Ectodermal cell (in vitro differentiated cells): ENCODE data around the gene TBL1Y.

ENCODE experiments used
- H3K27ac ChIP-seq: 2 replicates; pipeline ENCODE4 v1.7.0; 2013; ENCODE audit warnings: mild to moderate bottlenecking, low read depth, low read length; ENCODE audit not compliant: insufficient read depth, poor library complexity, severe bottlenecking
- H3K27me3 ChIP-seq: 2 replicates; pipeline ENCODE4 v1.7.0; 2013; ENCODE audit warnings: mild to moderate bottlenecking, low read length; ENCODE audit not compliant: insufficient read depth, control insufficient read depth, poor library complexity, severe bottlenecking
- H3K36me3 ChIP-seq: one replicate; pipeline ENCODE4 v1.7.0; 2013; ENCODE audit warnings: low read length; ENCODE audit not compliant: control insufficient read depth, insufficient read depth
- H3K4me1 ChIP-seq: one replicate; pipeline ENCODE4 v1.7.0; 2013; ENCODE audit warnings: low read length; ENCODE audit not compliant: control insufficient read depth, insufficient read depth
- H3K4me3 ChIP-seq: 2 replicates; pipeline ENCODE4 v1.7.0; 2013; ENCODE audit warnings: low read depth, low read length, control low read depth; ENCODE audit not compliant: insufficient read depth
- H3K9me3 ChIP-seq: 2 replicates; pipeline ENCODE4 v1.7.0; 2013; ENCODE audit warnings: mild to moderate bottlenecking, low read length, moderate library complexity; ENCODE audit not compliant: control insufficient read depth
- WGBS, 2 experiments: methylation state at CpG; one replicate each; pipeline ENCODE4 v1.1.7; 2013; ENCODE audit warnings: missing lambda C conversion rate in 2 of 2; 5-methylcytosine and 5-hydroxymethylcytosine counted together

Gene TBL1Y

GRCh38 chrY:6921061-6921460 lies 10.6 kb downstream of the TBL1Y start:
- Histone ChIP-seq H3K9me3 (no peaks in the 10 kb centered on the region), H3K4me3 (no peak overlapping the region), H3K36me3 (peaks cover 6% of the 10 kb centered on the region), H3K27ac (no peak overlapping the region), H3K4me1 (no peaks in the 10 kb centered on the region), H3K27me3 (no peaks in the 10 kb centered on the region)
- WGBS, 2 experiments = 92 to 100% methylated on average over 2 of the region's 2 CpGs

DNA sequence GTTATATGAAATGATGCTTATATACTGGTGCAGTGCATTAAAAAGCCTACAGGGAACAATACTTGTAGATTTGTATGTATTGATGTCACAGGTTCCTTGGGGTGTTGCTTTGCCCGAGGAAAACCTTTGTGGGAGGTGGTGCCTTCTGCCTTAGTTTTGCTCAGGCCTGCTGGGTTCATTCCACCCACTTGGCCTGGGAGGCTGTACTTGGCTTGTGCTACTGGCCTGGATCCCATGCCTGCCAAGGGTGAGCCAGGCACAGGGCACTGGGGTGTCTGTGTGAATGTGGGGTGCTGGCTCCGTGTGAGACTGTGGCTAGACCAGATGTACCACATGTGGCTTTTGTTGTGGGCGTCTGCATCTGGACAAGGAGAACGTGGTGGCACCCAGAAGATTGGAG lies 17.8 kb downstream of the TBL1Y start:
- no peaks in the 10 kb centered on the region for H3K9me3 ChIP-seq
- no peak overlapping the region for H3K4me3 ChIP-seq
- H3K27ac ChIP-seq = no peak overlapping the region
- 90 to 93% methylated on average over 4 of the region's 4 CpGs for WGBS, 2 experiments
- no peaks in the 10 kb centered on the region for H3K27me3 ChIP-seq
- H3K36me3 ChIP-seq = no peaks in the 10 kb centered on the region
- H3K4me1 ChIP-seq = no peaks in the 10 kb centered on the region

- H3K27me3 ChIP-seq = no peaks in the 10 kb centered on the region
- H3K4me3 ChIP-seq = no peak overlapping the region
- no peaks in the 10 kb centered on the region for H3K9me3 ChIP-seq
- H3K4me1 ChIP-seq = no peaks in the 10 kb centered on the region
- no peaks in the 10 kb centered on the region for H3K36me3 ChIP-seq
- 94 to 100% methylated on average over 1 of the region's 1 CpG for WGBS, 2 experiments
- H3K27ac ChIP-seq = no peak overlapping the region
These were observed 18.7 kb downstream of the TBL1Y start for GRCh38 chrY:6929237-6929636.

DNA sequence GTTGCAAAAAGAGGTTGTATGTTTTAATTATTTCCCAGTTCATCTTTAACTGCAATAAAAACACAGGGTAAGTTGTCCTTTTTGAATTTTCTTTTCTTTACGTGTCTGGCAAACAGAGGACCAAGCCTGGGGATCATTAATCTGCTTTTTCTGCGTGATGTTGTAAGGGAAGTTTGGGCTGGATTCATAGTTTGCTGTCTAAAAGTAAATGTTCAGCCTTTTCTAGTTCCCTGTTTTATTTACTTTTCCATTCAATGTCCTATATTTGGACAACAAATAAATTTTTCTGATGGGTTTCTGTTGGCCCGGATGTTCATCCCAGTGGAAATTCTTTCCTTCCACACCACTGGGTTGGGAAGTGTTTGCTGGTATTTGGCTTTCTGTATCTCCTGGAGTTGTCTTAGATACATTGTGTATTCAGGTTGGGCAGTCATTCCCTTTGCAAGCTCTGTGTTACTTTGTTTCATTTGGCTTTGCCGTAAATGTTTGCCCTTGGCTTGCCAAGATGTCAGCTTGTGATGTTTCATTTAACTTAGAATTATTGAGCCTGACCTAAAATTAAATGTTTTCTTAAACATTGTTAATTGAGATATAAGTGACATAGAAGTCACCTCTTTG lies 21.4 kb downstream of the TBL1Y start:
- Histone ChIP-seq H3K27me3 (no peaks in the 10 kb centered on the region), H3K9me3 (no peaks in the 10 kb centered on the region), H3K27ac (no peak overlapping the region), H3K4me3 (no peak overlapping the region), H3K36me3 (no peaks in the 10 kb centered on the region), H3K4me1 (no peaks in the 10 kb centered on the region)
- WGBS, 2 experiments = 98 to 100% methylated on average over 1 to 4 of the region's 4 CpGs

DNA sequence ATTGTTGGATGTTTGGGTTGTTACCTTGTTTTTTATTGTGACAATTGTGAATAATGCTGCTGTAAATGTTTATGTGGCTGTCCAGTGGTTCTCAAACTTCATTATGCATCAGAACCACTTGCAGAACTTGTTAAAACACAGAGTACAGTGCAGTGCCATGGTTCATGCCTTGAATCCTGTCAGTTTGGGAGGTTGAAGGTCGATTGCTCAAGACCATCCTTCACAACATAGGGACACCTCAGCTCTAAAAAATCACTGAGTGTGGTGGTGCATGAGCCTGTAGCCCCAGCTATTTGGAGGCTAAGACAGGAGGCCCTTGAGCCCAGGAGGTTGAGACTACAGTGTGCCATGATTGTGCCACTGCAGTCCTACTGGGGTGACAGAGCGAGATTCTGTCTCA lies 25.0 kb downstream of the TBL1Y start:
- WGBS, 2 experiments = 100% methylated on average over 1 to 2 of the region's 2 CpGs
- Histone ChIP-seq H3K27ac (no peak overlapping the region), H3K36me3 (no peaks in the 10 kb centered on the region), H3K4me3 (no peak overlapping the region), H3K9me3 (no peaks in the 10 kb centered on the region), H3K4me1 (no peaks in the 10 kb centered on the region), H3K27me3 (no peaks in the 10 kb centered on the region)

GRCh38 chrY:6947695-6948094 lies 37.2 kb downstream of the TBL1Y start:
- H3K27me3 ChIP-seq = no peaks in the 10 kb centered on the region
- H3K36me3 ChIP-seq = no peaks in the 10 kb centered on the region
- H3K4me3 ChIP-seq = no peak overlapping the region
- no peaks in the 10 kb centered on the region for H3K9me3 ChIP-seq
- H3K4me1 ChIP-seq = no peaks in the 10 kb centered on the region
- H3K27ac ChIP-seq = no peak overlapping the region

- no peaks in the 10 kb centered on the region for H3K4me1 ChIP-seq
- 85 to 95% methylated on average over 10 to 13 of the region's 13 CpGs for WGBS, 2 experiments
- no peak overlapping the region for H3K27ac ChIP-seq
- no peaks in the 10 kb centered on the region for H3K27me3 ChIP-seq
- H3K9me3 ChIP-seq = no peaks in the 10 kb centered on the region
- no peaks in the 10 kb centered on the region for H3K36me3 ChIP-seq
- H3K4me3 ChIP-seq = no peak overlapping the region
These were observed 37.9 kb downstream of the TBL1Y start for GRCh38 chrY:6948378-6948777.

GRCh38 chrY:6949947-6950346 lies 39.5 kb downstream of the TBL1Y start:
- Histone ChIP-seq H3K4me1 (no peaks in the 10 kb centered on the region), H3K4me3 (no peak overlapping the region), H3K36me3 (no peaks in the 10 kb centered on the region), H3K27ac (no peak overlapping the region), H3K27me3 (no peaks in the 10 kb centered on the region), H3K9me3 (no peaks in the 10 kb centered on the region)
- 100% methylated on average over 1 of the region's 4 CpGs for WGBS, 2 experiments

DNA sequence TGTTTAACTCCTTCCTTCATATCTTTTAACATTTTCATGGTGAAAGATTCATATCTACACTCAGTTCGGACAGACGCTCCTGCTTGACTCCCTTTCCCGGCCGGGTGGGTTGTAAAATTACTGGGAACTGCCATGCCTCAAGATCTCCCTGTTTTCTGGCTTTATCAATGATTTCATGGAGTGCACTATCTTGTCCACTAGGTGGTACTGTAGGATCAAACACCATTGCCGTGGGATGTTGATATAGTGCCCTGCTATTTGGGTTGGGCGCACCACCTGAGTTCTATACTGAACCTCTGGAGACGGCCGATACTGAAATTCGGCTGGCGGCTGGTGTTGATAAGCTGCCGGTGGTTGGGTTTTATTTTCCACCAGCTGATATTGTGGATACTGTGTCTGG lies 54.2 kb downstream of the TBL1Y start:
- 45 to 46% methylated on average over 11 of the region's 11 CpGs for WGBS, 2 experiments

DNA sequence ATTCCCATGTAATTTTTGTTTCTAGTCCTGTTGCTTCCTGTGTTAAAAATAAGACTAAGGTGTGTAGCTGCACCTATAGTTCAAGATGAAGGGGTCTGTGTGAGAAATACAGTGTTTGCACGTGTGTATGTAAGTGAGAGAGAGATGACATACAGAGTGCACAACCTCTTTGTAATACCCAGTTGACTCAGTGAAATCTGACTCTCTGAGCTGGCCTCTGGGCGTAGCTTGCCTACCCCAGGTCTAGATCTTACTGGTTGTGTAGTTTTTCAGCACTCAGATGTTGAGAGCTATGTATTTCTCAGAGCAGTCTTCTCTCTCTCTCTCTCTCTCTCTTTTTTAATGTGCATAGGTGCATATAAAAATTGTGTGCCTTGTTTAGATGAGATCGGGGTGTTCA lies 56.0 kb downstream of the TBL1Y start:
- H3K4me1 ChIP-seq = no peaks in the 10 kb centered on the region
- WGBS, 2 experiments = 68 to 80% methylated on average over 2 to 3 of the region's 3 CpGs
- no peaks in the 10 kb centered on the region for H3K9me3 ChIP-seq
- no peak overlapping the region for H3K27ac ChIP-seq
- H3K4me3 ChIP-seq = no peak overlapping the region
- no peaks in the 10 kb centered on the region for H3K36me3 ChIP-seq
- no peaks in the 10 kb centered on the region for H3K27me3 ChIP-seq

More for the DNA sequence above, 54.2 kb downstream of the TBL1Y start:
- Histone ChIP-seq H3K27ac (no peak overlapping the region), H3K4me1 (no peaks in the 10 kb centered on the region), H3K9me3 (no peaks in the 10 kb centered on the region), H3K4me3 (no peak overlapping the region), H3K27me3 (no peaks in the 10 kb centered on the region), H3K36me3 (no peaks in the 10 kb centered on the region)

- no peaks in the 10 kb centered on the region for H3K9me3 ChIP-seq
- no peaks in the 10 kb centered on the region for H3K4me1 ChIP-seq
- H3K27me3 ChIP-seq = no peaks in the 10 kb centered on the region
- no peak overlapping the region for H3K4me3 ChIP-seq
- WGBS, 2 experiments = 94 to 96% methylated on average over 5 of the region's 5 CpGs
- no peak overlapping the region for H3K27ac ChIP-seq
- H3K36me3 ChIP-seq = no peaks in the 10 kb centered on the region
These were observed 57.2 kb downstream of the TBL1Y start for GRCh38 chrY:6967736-6968135.
